OCI-LY3 (cell line): Measurements from ENCODE around the gene RAP2A.

ENCODE experiments used
- H2AFZ ChIP-seq: fragments of 200-600, 300-600 bp; shearing (Covaris generic); 2 replicates; pipeline ENCODE4 v1.6.0; 2014; ENCODE audit warnings: antibody characterized with exemption, low read depth, low read length
- H3K27ac ChIP-seq: fragments of 200-600, 300-600 bp; sonication (generic); 2 replicates; pipeline ENCODE4 v1.5.1; 2014; ENCODE audit warnings: mild to moderate bottlenecking, low read length, moderate library complexity, mixed read lengths
- H3K27me3 ChIP-seq: fragments of 200-600, 300-600 bp; sonication (generic); 2 replicates; pipeline ENCODE4 v1.6.1; 2014; ENCODE audit warnings: low read depth, low read length, mixed read lengths
- H3K36me3 ChIP-seq: fragments of 200-600, 300-600 bp; sonication (generic); replicated peaks from 2 replicates; pipeline ENCODE3; 2014; ENCODE audit warnings: low read depth, low read length, mixed read lengths
- H3K4me1 ChIP-seq: fragments of 300-600, 200-600 bp; sonication (generic); 2 replicates; pipeline ENCODE4 v1.6.1; 2014; ENCODE audit warnings: low read length, mixed read lengths
- H3K4me2 ChIP-seq: fragments of 200-600, 300-600 bp; sonication (generic); 2 replicates; pipeline ENCODE4 v1.6.1; 2014; ENCODE audit warnings: low read length, mixed read lengths
- H3K4me3 ChIP-seq: fragments of 300-600, 200-600 bp; sonication (generic); 2 replicates; pipeline ENCODE4 v1.5.1; 2014; ENCODE audit warnings: antibody characterized with exemption, mild to moderate bottlenecking, low read length, moderate library complexity
- H3K79me2 ChIP-seq: fragments of 300-600, 200-600 bp; shearing (Covaris generic); 2 replicates; pipeline ENCODE4 v1.6.1; 2014; ENCODE audit warnings: mild to moderate bottlenecking, low read length, mixed read lengths
- H3K9ac ChIP-seq: fragments of 300-600, 200-600 bp; shearing (Covaris generic); 2 replicates; pipeline ENCODE4 v1.6.0; 2014; ENCODE audit warnings: mild to moderate bottlenecking, low read length, moderate library complexity
- H3K9me3 ChIP-seq: fragments of 200-600, 300-600 bp; shearing (Covaris generic); 2 replicates; pipeline ENCODE4 v1.6.1; 2014; ENCODE audit warnings: low read length, mixed read lengths; ENCODE audit not compliant: insufficient read depth
- H4K20me1 ChIP-seq: fragments of 200-600, 300-600 bp; sonication (generic); 2 replicates; pipeline ENCODE4 v1.6.1; 2016; ENCODE audit warnings: low read length, mixed read lengths; ENCODE audit not compliant: insufficient read depth
- EZH2phosphoT487 ChIP-seq: fragments of 200-600 bp; shearing (Covaris generic); IDR thresholded peaks from 2 replicates; pipeline ENCODE4 v1.6.1; 2018; ENCODE audit warnings: antibody characterized with exemption, mixed run types, low read depth
- TF ChIP-seq, protein P1 (sequence below): fragments of 200-600, 300-600 bp; sonication (generic); IDR thresholded peaks from 2 replicates; pipeline ENCODE4 v1.5.1; 2014; ENCODE audit warnings: antibody characterized with exemption, low read length, low read depth

The RAP2A gene

GRCh38 chr13:97475011-97475410, 41.0 kb downstream of the RAP2A start:
- Histone ChIP-seq H2AFZ (no peak overlapping the region), H3K79me2 (no peaks in the 10 kb centered on the region), H3K27me3 (no peaks in the 10 kb centered on the region), H4K20me1 (no peaks in the 10 kb centered on the region), H3K4me1 (no peaks in the 10 kb centered on the region; the same call in 1 of the 2 replicates), H3K4me3 (no peak overlapping the region), H3K27ac (no peak overlapping the region), H3K9ac (no peak overlapping the region), H3K4me2 (no peak overlapping the region), H3K36me3 (no peaks in the 10 kb centered on the region), H3K9me3 (no peaks in the 10 kb centered on the region)
- TF ChIP-seq EZH2phosphoT487: no peak

- Histone ChIP-seq H3K4me1 (no peaks in the 10 kb centered on the region; the same call in 1 of the 2 replicates), H3K79me2 (no peaks in the 10 kb centered on the region), H2AFZ (no peak overlapping the region), H3K9ac (no peak overlapping the region), H3K27ac (no peak overlapping the region), H3K4me2 (no peak overlapping the region), H3K4me3 (no peak overlapping the region), H3K36me3 (no peaks in the 10 kb centered on the region), H3K27me3 (no peaks in the 10 kb centered on the region), H4K20me1 (no peaks in the 10 kb centered on the region), H3K9me3 (no peaks in the 10 kb centered on the region)
- TF ChIP-seq, protein P1, sequence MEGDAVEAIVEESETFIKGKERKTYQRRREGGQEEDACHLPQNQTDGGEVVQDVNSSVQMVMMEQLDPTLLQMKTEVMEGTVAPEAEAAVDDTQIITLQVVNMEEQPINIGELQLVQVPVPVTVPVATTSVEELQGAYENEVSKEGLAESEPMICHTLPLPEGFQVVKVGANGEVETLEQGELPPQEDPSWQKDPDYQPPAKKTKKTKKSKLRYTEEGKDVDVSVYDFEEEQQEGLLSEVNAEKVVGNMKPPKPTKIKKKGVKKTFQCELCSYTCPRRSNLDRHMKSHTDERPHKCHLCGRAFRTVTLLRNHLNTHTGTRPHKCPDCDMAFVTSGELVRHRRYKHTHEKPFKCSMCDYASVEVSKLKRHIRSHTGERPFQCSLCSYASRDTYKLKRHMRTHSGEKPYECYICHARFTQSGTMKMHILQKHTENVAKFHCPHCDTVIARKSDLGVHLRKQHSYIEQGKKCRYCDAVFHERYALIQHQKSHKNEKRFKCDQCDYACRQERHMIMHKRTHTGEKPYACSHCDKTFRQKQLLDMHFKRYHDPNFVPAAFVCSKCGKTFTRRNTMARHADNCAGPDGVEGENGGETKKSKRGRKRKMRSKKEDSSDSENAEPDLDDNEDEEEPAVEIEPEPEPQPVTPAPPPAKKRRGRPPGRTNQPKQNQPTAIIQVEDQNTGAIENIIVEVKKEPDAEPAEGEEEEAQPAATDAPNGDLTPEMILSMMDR: no peak
- TF ChIP-seq EZH2phosphoT487: no peak
Measured at GRCh38 chr13:97477844-97478243, 43.9 kb downstream of the RAP2A start.

- Histone ChIP-seq H3K27me3 (no peaks in the 10 kb centered on the region), H3K9ac (no peak overlapping the region), H3K27ac (no peak overlapping the region), H3K4me2 (no peak overlapping the region), H3K79me2 (no peaks in the 10 kb centered on the region), H3K36me3 (no peaks in the 10 kb centered on the region), H3K9me3 (no peaks in the 10 kb centered on the region), H4K20me1 (no peaks in the 10 kb centered on the region), H3K4me3 (no peak overlapping the region), H3K4me1 (no peaks in the 10 kb centered on the region; the same call in 1 of the 2 replicates), H2AFZ (no peak overlapping the region)
- TF ChIP-seq, protein P1: no peak
- TF ChIP-seq EZH2phosphoT487: no peak
Measured at GRCh38 chr13:97478247-97478646, 44.3 kb downstream of the RAP2A start.

GRCh38 chr13:97483465-97483864, 49.5 kb downstream of the RAP2A start:
- Histone ChIP-seq H3K4me3 (no peak overlapping the region), H3K4me2 (no peak overlapping the region), H3K27me3 (no peaks in the 10 kb centered on the region), H3K4me1 (no peaks in the 10 kb centered on the region), H3K27ac (no peak overlapping the region), H3K9ac (no peak overlapping the region), H3K36me3 (no peaks in the 10 kb centered on the region), H3K79me2 (no peaks in the 10 kb centered on the region), H4K20me1 (no peaks in the 10 kb centered on the region), H3K9me3 (no peaks in the 10 kb centered on the region), H2AFZ (no peak overlapping the region)
- TF ChIP-seq EZH2phosphoT487: no peak
- TF ChIP-seq, protein P1: no peak

DNA sequence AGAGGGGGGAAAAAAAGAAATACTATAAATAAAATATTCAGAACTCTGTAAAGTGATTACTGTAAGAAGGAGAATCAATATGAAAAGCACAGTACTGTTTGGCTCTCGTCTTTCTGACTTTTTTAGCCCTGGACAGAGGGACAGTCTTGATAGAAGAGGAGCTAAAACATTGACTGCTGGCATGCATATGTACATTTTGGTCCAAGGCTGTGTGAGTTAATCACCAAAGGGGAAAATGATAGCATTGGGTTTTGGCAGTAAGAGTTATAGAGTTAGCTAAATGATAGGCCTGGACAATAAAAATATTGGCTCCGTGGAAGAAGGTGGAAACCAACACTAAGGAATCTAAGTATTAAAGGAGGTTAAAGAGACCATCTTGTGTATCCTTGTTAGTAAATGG, 50.3 kb downstream of the RAP2A start:
- H3K9ac ChIP-seq: no peak overlapping the region
- H3K36me3 ChIP-seq: no peaks in the 10 kb centered on the region
- H4K20me1 ChIP-seq: no peaks in the 10 kb centered on the region
- no peaks in the 10 kb centered on the region for H3K79me2 ChIP-seq
- H3K27ac ChIP-seq: no peak overlapping the region
- TF ChIP-seq, protein P1: no peak
- no peak for TF ChIP-seq EZH2phosphoT487
- H3K4me1 ChIP-seq: no peaks in the 10 kb centered on the region
- no peak overlapping the region for H3K4me2 ChIP-seq
- no peaks in the 10 kb centered on the region for H3K9me3 ChIP-seq
- no peak overlapping the region for H2AFZ ChIP-seq
- no peaks in the 10 kb centered on the region for H3K27me3 ChIP-seq
- H3K4me3 ChIP-seq: no peak overlapping the region
